HEK293T (cell line): Measurements from ENCODE around the gene HNRNPU.

Source experiments
- CTCF ChIA-PET: fragments of 350-600 bp; formaldehyde crosslinking; extraction: SDS; loops from one replicate; lab custom pipeline; 2021; ENCODE audit warnings: antibody characterized with exemption, inconsistent platforms; lab: Yijun Ruan, JAX
- POLR2A ChIA-PET: fragments of 350-600 bp; formaldehyde crosslinking; extraction: SDS; loops from one replicate; lab custom pipeline; 2020; ENCODE audit warnings: antibody characterized with exemption, inconsistent platforms; lab: Yijun Ruan, JAX
- DNase-seq: peaks from one replicate; pipeline ENCODE4 v3.0.0; 2012; ENCODE audit warnings: mixed read lengths; ENCODE audit errors: extremely low spot score
- ARNT ChIP-seq: fragments of 450-650 bp; IDR thresholded peaks from 2 replicates; pipeline ENCODE4 v1.6.1; 2017; ENCODE audit warnings: mild to moderate bottlenecking
- BHLHE40 ChIP-seq: fragments of 450-650 bp; IDR thresholded peaks from 2 replicates; pipeline ENCODE4 v1.6.1; 2016; ENCODE audit warnings: mild to moderate bottlenecking, moderate library complexity, borderline replicate concordance
- CTBP1 ChIP-seq: fragments of 450-650 bp; IDR thresholded peaks from 2 replicates; pipeline ENCODE4 v1.6.1; 2016; ENCODE audit warnings: borderline replicate concordance
- ELF4 ChIP-seq: fragments of 450-650 bp; IDR thresholded peaks from 2 replicates; pipeline ENCODE4 v1.6.1; 2017; ENCODE audit warnings: antibody characterized with exemption
- FOXA1 ChIP-seq: fragments of 450-650 bp; IDR thresholded peaks from 2 replicates; pipeline ENCODE4 v1.6.1; 2016; ENCODE audit warnings: mild to moderate bottlenecking
- FOXK2 ChIP-seq: fragments of 450-650 bp; IDR thresholded peaks from 2 replicates; pipeline ENCODE4 v1.6.1; 2016; ENCODE audit warnings: mild to moderate bottlenecking
- FOXM1 ChIP-seq: fragments of 450-650 bp; IDR thresholded peaks from 2 replicates; pipeline ENCODE4 v1.6.1; 2017; ENCODE audit warnings: mild to moderate bottlenecking, borderline replicate concordance
- HDGF ChIP-seq: fragments of 450-650 bp; IDR thresholded peaks from 2 replicates; pipeline ENCODE4 v1.6.1; 2017; ENCODE audit warnings: antibody characterized with exemption, borderline replicate concordance
- L3MBTL2 ChIP-seq: fragments of 450-650 bp; conservative IDR thresholded peaks from 2 replicates; pipeline ENCODE4 v1.6.1; 2016; ENCODE audit warnings: mild to moderate bottlenecking
- LEF1 ChIP-seq: fragments of 450-650 bp; IDR thresholded peaks from 2 replicates; pipeline ENCODE4 v1.6.1; 2017; ENCODE audit warnings: mild to moderate bottlenecking, borderline replicate concordance
- NFRKB ChIP-seq: fragments of 450-650 bp; IDR thresholded peaks from 2 replicates; pipeline ENCODE4 v1.6.1; 2016; ENCODE audit warnings: mild to moderate bottlenecking, moderate library complexity
- SP1 ChIP-seq: fragments of 450-650 bp; IDR thresholded peaks from 2 replicates; pipeline ENCODE4 v1.6.1; 2017
- SUZ12 ChIP-seq: fragments of 450-650 bp; IDR thresholded peaks from 2 replicates; pipeline ENCODE4 v1.6.1; 2016; ENCODE audit warnings: mild to moderate bottlenecking
- TARDBP ChIP-seq: fragments of 450-650 bp; IDR thresholded peaks from 2 replicates; pipeline ENCODE4 v1.6.1; 2016
- ZNF384 ChIP-seq: fragments of 450-650 bp; IDR thresholded peaks from 2 replicates; pipeline ENCODE4 v1.6.1; 2016
- TF ChIP-seq, protein P1 (sequence below): fragments of 450-650 bp; IDR thresholded peaks from 2 replicates; pipeline ENCODE4 v1.6.1; 2016

HNRNPU gene

GRCh38 chr1:244865820-244866219, 1.5 kb upstream of the HNRNPU start:
- DNase-seq = no peak
- TF ChIP-seq, protein P1, sequence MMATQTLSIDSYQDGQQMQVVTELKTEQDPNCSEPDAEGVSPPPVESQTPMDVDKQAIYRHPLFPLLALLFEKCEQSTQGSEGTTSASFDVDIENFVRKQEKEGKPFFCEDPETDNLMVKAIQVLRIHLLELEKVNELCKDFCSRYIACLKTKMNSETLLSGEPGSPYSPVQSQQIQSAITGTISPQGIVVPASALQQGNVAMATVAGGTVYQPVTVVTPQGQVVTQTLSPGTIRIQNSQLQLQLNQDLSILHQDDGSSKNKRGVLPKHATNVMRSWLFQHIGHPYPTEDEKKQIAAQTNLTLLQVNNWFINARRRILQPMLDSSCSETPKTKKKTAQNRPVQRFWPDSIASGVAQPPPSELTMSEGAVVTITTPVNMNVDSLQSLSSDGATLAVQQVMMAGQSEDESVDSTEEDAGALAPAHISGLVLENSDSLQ = no peak
- TF ChIP-seq HDGF (no peak), FOXK2 (no peak), SUZ12 (no peak), BHLHE40 (no peak), SP1 (no peak), ARNT (no peak), CTBP1 (no peak), NFRKB (no peak), TARDBP (no peak)
- ChIA-PET CTCF (interaction anchor here (2.2 kb wide), 1 partner anchor 176 kb away, joined by 7 read pairs; no protein-coding TSS in a partner anchor), POLR2A (interaction anchor here (1.1 to 10.6 kb wide), 8 partner anchors 15 to 177 kb away, joined by 3 to 129 read pairs (median 10); partner anchors contain the start of gene COX20)

- ChIA-PET CTCF (interaction anchor here (1.2 to 2.2 kb wide), 2 partner anchors 17 to 177 kb away, joined by 3 to 7 read pairs; no protein-coding TSS in a partner anchor), POLR2A (interaction anchor here (0.5 to 10.6 kb wide), 18 partner anchors 10 to 403 kb away, joined by 3 to 129 read pairs (median 7); partner anchors contain the start of gene COX20)
- no peak for TF ChIP-seq ARNT
- TF ChIP-seq ELF4 = no peak
- TF ChIP-seq FOXA1 = no peak
- TF ChIP-seq, protein P1 = no peak
- no peak for TF ChIP-seq FOXM1
- no peak for TF ChIP-seq SUZ12
- no peak for TF ChIP-seq NFRKB
- no peak for TF ChIP-seq L3MBTL2
- TF ChIP-seq ZNF384 = no peak
- TF ChIP-seq CTBP1 = no peak
- TF ChIP-seq TARDBP = no peak
- TF ChIP-seq LEF1 = no peak
- DNase-seq = no peak
These were observed 657 bp upstream of the HNRNPU start for GRCh38 chr1:244865028-244865371.

GRCh38 chr1:244863491-244864252, 671 bp downstream of the HNRNPU start:
- CTCF ChIA-PET = interaction anchor here (0.5 to 1.5 kb wide), 2 partner anchors 100 to 420 kb away, joined by 3 to 6 read pairs; no protein-coding TSS in a partner anchor
- POLR2A ChIA-PET = interaction anchor here (0.7 to 10.6 kb wide), 21 partner anchors 11 to 211 kb away, joined by 3 to 129 read pairs (median 7); partner anchors contain the start of genes COX20 and DESI2
- DNase-seq = no peak
- TF ChIP-seq, protein P1 = no peak
- TF ChIP-seq FOXK2 (no peak), FOXM1 (no peak), NFRKB (no peak), HDGF (no peak), SP1 (no peak), ARNT (no peak), L3MBTL2 (no peak; the same call in 1 of the 2 replicates), BHLHE40 (no peak), ELF4 (no peak), LEF1 (no peak), ZNF384 (no peak), SUZ12 (no peak), TARDBP (no peak), CTBP1 (no peak), FOXA1 (no peak)

- DNase-seq = peak; percentile 96
- POLR2A ChIA-PET = interaction anchor here (0.6 to 10.6 kb wide), 22 partner anchors 9 to 180 kb away, joined by 3 to 129 read pairs (median 4); partner anchors contain the start of gene COX20
- CTCF ChIA-PET = interaction anchor here (1.5 kb wide), 2 partner anchors 101 to 180 kb away, joined by 5 to 6 read pairs; no protein-coding TSS in a partner anchor
- TF ChIP-seq L3MBTL2 = peak; percentile 69
- peak; percentile 73; the same call in 1 of the 2 replicates for TF ChIP-seq CTBP1
- TF ChIP-seq ZNF384 = no peak
These were observed 1.4 kb downstream of the HNRNPU start for GRCh38 chr1:244862699-244863490.

- ChIA-PET POLR2A (interaction anchor here (0.7 to 10.6 kb wide), 13 partner anchors 9 to 107 kb away, joined by 3 to 129 read pairs (median 4); partner anchors contain the start of gene COX20), CTCF (interaction anchor here (0.5 to 1.5 kb wide), 4 partner anchors 101 to 181 kb away, joined by 3 to 6 read pairs (median 4); no protein-coding TSS in a partner anchor)
- DNase-seq = no peak
- TF ChIP-seq ZNF384 (peak; percentile 91), L3MBTL2 (no peak), SUZ12 (no peak)
These were observed 2.0 kb downstream of the HNRNPU start for GRCh38 chr1:244862354-244862698.

GRCh38 chr1:244861683-244862082, 2.7 kb downstream of the HNRNPU start:
- TF ChIP-seq SP1 = no peak
- TF ChIP-seq, protein P1 = no peak
- no peak for TF ChIP-seq ELF4
- TF ChIP-seq L3MBTL2 = no peak
- no peak for TF ChIP-seq ARNT
- no peak for TF ChIP-seq NFRKB
- no peak for TF ChIP-seq CTBP1
- no peak for TF ChIP-seq TARDBP
- TF ChIP-seq LEF1 = no peak
- TF ChIP-seq ZNF384 = no peak
- no peak for TF ChIP-seq HDGF
- TF ChIP-seq FOXK2 = no peak
- no peak for TF ChIP-seq BHLHE40
- no peak for DNase-seq
- ChIA-PET POLR2A (interaction anchor here (0.5 to 10.6 kb wide), 13 partner anchors 9 to 810 kb away, joined by 3 to 129 read pairs (median 4); partner anchors contain the start of gene COX20), CTCF (interaction anchor here (0.5 to 1.5 kb wide), 5 partner anchors 26 to 588 kb away, joined by 3 to 5 read pairs (median 3); no protein-coding TSS in a partner anchor)
